HG02870 (cell line): ENCODE measurements around the gene THBS2.

ENCODE experiments used
- ATAC-seq: cut with Tn5 transposase; IDR thresholded peaks from one replicate; pipeline ENCODE4 v1.9.1; 2021; ENCODE audit warnings: mild to moderate bottlenecking, moderate library complexity; ENCODE audit not compliant: unreplicated experiment

Gene THBS2

DNA sequence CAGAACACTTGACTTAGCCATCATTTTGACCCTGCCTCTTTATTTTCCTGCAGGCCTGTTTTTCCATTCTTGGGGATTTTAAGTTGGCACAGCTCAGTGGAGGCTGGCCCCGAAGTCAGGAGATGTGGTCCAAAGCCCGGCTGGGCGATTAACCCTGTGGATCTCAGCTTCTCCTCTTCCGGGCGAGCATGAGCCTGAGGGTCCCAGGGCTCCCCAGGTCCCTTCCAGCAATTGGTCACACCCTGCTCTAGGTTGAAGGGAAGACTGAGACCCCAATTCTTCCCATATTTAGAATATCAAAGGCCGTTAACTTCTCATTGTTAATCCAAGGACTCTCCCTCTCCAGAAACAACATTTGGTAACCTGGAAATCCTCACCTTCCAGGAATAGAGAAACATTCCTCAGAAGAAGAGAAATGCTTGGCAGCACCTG, 2.3 kb downstream of the THBS2 start:
- no peak for ATAC-seq

DNA sequence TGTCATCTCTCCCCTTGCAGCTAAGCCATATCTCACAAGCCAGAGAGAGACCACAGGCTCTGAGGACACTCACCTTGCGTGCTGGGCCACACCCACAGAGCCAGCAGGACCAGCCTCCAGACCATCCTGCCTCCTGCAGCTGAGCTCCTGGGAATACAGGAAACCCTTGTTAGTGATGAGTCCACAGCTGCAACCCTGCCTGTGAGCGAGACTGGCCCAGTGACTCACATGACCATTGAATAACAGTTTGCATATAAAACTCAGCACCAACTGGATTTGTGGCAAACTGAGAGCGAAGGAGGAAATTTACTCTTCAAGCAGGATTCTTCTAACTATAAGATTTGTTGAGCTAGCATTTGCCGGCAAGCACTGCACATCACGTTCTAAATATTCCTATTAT, 3.0 kb downstream of the THBS2 start:
- ATAC-seq: no peak

DNA sequence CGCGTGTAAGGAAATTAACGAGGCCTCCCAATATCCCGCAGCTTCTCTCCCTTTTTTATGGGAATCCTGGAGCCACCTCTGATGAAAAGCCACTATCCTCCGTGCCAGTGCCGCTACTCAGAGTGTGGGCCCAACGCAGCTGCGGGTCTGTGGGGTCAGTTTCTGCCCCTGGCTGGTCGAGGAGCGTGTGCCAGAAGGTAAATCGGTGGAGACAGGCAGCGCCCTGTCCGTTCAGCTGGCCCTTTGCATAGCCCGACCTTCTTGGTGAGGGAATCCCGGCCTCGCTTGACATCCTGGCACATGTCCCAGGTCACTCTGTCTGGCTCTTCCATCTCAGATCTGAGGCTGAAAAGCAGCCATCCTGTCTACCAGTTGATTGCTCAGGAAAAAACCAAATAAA, 4.6 kb downstream of the THBS2 start:
- no peak for ATAC-seq

DNA sequence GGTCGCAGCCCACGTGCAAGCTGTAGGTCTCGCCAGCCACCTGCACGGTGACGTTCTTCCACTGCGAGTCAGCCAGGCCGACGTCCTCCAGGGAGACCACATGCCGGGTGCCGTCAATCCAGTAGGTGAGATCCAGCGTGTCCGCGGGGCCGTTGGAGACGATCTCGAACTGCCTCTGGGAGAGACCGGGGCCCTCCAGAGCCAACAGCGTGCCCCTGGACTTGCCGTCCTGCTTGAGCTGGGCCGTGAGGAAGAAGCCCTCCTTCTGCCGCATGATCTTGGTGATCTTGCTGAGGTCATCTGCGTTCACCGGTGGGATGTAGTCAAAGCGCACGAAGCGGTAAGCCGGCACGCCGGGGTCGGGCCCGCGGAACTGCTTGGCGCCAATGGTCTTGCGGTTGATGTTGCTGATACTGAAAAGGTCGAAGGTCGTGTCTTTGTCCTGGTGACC, 5.1 kb downstream of the THBS2 start:
- no peak for ATAC-seq

DNA sequence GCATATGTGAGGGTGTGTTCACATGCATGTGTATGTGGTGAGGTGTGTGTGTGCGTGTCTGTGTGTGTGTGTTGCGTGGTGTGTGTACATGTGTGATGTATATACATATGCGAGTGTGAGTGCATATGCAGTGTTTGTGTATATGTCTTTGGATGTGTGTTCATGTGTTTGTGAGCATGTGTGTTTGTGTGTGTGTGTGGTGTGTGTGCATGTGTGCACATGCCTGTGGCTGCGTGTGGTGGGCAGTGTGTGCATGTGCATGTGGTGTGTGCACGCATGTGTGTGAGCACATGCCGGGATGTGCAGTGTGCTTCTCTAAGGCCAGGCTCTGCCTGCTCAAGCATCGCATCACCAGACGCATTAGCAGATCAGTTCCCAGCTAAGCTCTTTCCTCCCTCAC, 5.7 kb downstream of the THBS2 start:
- ATAC-seq: no peak

DNA sequence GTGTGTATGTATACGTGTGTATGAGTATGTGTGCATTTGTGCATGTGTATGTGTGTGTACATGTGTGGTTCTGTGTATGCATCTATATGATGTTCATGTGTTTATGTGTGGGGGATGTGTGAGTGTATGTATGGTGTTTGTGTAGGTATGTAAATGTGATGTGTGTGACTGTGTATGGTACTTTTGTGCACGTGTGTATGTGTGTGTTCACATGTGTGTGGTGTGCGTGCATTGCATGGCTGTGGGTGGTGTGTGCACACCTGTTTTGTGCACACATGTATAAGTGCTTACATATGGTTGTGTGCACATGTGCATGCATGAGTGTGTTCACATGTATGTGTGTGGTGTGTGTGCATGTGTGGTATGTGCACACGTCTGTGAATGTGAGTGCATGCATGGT, 6.2 kb downstream of the THBS2 start:
- no peak for ATAC-seq

DNA sequence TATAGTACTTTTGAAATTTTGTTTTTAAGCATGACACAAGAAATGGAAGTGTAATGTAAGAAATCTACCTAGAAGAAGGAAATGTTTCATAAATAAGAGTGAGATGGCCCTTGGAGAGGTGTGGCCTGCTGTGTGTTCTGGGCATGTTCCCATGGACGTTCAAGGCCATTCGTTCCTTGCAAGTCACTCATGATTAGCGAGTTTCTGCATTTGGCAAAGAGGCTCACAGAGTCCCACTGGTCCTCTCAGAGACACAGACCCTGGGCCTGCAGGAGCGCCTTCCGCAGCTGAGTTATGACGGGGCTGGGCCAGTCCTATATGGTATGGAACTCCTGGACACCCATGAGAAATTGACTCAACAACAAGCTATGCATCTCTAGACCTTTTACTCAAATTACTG, 7.2 kb downstream of the THBS2 start:
- no peak for ATAC-seq

DNA sequence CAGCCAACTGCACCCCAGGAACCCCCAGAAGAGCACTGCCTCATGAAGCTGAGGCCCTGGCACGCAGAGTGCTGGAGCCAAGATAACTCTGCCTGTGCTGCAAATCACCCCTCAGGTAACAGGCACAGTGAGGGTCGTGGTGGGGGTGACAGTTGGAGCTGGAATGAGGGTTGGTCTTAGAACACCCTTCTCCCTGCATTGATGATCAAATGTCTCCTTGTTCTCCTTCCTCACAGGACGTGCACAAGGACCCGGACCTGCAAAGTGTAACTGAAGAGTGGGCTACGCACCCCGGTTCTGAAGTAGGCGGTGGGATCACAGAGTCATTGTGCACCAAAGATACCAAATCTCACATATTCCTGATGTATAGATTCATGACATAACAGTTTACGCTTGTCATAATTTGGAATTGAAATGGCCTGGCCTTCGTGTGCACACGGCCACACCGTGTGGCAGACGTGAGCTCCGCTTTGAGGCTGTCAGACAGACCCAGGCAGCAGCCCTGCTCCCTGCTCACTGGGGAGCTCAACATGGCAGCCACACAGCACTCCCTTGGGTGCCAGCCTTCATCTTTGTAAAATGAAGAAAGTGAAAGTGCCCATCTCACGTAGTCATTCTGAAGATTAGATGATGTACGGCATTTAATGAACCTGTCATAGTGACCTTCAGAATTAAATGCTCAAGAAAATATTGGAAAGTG, 8.8 kb downstream of the THBS2 start:
- no peak for ATAC-seq

DNA sequence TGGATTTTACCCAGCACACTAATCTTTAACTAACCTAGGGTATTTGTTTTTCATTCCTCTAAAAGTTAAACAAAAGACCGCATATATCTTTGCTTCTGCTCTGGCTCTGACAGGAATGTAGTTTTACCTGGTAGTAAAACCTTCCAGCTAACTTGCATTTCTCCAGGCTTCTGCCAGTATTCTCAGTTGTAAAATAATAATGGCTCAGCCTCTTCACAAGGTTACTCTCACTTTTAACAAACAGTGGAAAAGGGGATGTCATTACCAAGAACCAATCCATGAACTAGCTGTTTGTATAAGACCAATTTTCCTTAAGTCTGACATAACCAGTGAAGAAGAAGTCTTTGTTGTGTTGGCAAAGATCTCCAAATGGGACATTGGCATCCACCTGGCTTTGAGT, 10.0 kb downstream of the THBS2 start:
- ATAC-seq: no peak

DNA sequence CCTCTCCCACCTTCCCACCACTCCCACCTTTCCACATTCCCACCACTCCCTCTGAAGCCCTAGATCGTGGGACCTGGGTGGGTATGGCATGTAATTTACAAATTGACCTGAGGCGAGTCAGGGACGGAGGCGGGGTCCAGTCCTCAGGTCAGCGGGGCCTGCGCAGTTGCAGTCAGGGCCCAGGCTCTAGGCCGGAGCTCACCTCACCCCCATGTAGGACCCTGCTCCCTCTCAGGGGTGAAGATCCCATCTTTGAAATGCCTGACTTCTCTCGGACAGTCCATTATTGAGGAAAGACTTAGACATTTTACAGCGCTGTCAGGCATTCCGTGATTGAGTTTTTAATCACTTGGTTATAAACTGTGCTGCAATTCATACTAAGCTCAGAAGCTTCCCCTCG, 10.5 kb downstream of the THBS2 start:
- ATAC-seq: no peak

DNA sequence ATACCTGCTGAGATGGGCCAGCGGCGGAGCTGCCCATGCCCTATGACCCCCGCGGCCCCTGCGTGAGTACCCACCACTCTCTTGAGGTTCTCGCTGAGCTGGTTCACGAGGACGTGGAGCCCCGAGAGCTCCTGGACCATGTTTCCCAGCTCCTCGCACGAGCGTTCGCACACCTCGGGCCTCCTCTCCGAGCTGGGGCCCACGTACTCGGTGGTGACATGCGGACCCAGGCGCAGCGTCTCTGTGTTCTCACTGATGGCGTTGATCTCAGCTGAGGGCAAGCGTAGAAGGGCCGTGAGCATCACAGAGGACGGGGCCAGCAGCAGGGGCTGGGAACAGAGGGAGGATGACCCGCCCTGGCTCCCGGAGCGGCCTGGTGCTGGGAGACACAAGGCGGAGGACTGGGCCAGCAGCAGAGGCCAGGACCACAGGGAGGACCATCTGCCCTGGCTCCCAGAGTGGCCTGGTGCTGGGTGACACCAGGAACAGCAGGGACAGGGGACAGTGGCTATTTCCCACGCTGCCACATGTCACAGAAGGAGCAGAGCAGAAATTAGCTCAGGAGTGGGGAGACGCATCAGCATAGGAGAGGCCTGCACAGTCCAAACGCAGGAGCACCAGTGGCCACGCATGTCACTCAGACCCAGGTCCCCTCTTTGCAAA, 11.8 kb downstream of the THBS2 start:
- no peak for ATAC-seq

DNA sequence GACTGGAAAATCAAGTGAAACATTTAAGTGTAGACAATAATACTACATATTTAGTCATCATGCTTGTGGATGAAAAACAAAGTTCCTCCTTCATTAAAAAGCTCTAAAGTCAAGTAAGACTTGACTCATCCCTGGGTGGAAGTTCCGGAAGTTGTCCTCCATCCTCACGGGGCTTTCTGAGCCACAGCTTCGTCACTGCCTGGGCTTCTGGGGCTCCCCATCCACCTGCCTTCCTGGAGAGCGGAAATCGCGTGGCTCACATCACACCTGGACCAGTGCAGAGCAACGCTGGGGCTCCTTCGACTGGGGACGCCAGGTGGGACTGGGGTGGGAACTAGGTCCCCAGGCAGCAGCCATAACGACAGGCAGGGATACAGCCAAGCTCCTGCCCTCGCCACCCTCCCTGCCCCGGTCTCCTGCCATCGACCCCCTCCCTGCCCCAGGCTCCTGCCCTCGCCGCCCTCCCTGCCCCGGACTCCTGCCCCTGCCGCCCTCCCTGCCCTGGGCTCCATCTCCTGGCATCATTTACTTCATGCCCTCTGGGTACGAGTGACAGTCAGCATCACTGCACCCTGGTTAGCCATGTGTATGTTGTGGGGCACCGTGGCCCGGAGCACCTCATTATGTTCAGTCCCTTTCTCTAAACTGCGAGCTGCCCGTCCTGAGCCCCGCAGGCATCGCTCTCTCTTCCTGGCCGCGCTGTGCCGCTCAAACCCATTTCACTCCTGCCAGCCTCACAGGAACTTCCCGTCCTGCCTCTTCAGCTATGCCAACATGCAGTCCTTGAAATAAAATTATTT, 12.9 kb downstream of the THBS2 start:
- ATAC-seq: no peak

DNA sequence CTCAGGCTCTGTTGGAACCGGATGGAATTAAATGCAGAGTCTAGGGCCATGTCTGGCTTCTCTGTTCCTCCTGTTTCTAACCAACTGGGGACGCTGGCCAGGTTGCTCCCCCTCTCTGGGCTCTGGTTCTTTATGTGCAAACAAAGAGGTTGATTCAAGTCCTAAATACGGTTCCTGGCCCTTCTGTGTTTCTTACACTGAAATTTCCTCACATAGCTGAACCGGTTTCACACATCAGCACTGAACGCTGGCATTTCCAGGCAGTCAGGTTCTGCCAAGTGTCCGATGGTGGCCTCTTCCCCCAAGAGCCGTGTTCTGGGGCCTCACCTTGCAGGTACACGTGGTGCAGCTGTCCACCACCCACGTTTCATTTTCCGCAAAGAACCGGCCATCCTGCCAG, 13.5 kb downstream of the THBS2 start:
- ATAC-seq: no peak

DNA sequence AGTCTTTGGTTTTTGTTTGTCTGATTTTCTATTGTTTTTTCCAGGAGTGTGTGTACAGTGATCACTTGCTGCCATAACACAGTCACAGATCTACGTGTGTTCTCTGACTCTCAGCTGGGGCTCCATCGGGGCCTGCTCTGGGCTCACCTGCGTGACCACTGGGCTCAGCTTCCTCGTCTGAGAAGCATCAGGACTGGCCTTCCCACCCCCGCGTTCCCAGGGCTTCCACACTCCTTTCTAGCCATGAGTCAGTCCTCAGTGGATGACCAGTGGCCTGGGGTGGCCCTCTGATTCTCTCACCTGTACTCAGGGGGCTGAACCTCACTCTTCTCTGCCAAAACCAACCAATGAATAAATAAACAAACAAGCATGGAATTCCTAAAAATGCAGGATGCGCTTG, 14.5 kb downstream of the THBS2 start:
- ATAC-seq: no peak

DNA sequence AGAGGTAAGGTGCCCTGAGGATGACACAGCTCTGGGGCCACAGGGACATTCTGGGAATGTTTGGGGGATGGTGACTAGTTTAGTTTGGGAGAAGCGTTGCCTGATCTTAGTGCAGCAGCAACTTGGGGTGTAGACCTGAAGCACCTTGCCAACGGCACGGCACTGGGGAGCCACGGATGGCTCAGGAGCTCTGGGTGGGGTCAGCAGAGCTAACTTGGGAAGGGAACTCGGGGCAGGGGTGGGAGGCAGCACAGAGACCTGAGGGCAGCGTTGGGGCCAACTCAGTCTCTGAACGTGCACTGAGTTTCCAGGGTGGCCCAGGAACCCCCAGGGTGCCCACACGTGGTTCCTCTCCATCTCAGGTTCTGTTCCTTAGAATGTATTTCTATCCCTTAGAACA, 14.9 kb downstream of the THBS2 start:
- no peak for ATAC-seq

DNA sequence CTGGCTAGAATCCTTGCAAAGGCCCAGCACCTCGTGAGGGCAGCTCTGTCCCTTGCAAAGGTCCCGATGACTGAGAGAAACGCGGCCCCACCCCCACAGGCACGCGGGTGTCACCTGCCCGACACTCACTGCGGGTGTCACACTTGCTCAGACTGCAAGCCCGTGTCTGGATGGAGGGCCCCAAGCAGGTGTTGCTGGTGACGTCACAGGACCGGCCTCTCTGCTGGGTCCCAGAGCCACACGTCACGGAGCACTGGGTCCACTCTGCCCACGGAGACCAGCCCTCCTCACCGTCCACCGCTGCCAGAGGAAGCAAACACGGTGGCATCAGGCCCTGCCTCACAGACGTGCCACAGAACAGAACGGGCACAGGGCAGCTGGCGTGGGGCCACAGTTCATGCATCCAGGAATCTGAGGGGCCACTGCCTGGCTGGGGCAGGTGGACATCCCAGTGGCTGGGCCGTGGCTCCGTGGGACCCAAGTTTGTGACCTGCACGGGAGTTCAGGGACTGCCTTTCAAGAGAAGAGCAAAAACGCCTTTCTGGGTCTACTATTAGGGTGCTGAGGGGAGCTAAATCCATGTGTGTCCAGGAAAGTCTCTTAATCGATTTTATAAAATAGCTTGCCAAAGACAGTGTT, 16.0 kb downstream of the THBS2 start:
- ATAC-seq: no peak

DNA sequence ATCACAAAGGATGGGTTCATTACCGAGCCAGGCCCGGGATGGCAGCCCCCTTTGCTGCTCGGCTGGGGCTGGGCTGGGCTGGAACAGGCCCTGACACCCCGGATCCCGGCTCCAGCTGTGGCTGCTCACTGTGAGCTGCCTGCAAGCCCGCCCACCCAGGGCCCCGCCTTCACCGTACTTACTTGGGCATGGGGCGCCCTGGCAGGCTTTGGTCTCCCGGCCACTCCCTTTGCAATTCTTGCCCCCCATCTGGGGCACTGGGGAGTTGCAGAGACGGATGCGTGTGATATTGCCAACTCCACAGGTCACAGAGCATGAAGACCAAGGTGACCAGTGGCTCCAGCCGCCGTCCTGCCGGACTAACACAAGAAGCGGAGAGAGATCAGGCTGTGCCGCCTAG, 16.7 kb downstream of the THBS2 start:
- ATAC-seq: no peak

DNA sequence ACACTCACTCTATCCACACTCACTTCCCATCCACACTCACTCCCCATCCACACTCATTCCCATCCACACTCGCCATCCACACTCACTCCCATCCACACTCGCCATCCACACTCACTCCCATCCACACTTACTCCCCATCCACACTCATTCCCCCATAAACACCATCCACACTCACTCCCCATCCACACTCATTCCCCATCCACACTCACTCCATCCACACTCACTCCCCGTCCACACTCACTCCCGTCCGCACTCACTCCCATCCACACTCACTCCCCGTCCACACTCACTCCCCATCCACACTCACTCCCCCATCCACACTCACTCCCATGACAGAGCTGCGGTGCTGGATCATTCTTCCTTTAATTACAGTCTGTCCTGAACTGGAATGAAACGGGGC, 17.1 kb downstream of the THBS2 start:
- ATAC-seq: no peak

DNA sequence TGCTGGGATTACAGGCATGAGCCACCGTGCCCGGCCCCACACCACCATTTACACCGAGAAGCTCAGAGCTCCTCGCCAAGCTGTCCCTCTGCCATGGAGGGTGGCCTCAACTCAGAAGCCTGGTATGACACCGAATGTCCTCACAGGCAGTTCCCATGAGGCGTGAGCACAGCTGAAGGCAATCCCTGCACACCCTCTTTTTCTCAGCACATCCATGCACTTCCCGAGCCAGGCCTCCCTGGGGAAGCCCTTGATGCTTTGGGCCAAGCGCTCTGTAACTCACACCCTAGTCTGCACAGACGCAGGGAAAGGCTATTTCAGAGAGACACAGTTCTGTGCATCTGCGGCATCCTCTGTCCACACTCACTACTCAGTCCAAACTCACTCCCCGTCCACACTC, 18.4 kb downstream of the THBS2 start:
- no peak for ATAC-seq

DNA sequence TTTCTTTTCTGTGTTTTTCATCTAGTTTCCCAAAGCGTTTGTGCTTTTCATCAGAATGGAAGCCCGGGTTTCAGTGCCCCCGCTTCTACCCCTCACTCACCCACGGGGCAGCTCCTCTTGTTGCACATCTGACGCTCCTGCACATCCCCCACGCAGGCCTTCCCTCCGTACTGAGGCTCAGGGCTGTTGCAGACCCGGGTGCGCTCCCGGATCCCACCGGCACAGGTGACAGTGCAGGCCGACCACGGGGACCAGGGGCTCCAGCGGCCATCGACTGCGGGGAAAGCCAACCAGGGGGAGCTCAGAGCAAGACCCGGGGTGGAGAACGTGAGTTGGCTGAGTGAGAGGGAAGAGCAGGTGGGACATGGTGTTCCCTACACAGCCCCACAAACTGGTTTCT, 19.0 kb downstream of the THBS2 start:
- ATAC-seq: no peak

DNA sequence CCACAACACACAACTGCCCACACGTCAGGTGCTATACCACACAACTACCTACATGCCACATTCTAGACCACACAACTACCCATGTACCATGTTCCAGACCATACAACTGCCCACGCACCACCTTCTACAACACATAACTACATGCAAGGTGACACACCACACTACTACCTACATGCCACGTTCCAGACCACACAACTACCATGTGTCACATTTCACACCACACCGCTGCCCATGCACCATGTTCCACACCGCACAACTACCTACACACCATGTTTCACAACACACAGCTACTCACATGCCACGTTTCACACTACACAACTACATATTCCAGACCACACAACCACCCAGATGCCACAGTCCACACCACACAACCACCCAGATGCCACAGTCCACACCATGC, 19.8 kb downstream of the THBS2 start:
- ATAC-seq: no peak

DNA sequence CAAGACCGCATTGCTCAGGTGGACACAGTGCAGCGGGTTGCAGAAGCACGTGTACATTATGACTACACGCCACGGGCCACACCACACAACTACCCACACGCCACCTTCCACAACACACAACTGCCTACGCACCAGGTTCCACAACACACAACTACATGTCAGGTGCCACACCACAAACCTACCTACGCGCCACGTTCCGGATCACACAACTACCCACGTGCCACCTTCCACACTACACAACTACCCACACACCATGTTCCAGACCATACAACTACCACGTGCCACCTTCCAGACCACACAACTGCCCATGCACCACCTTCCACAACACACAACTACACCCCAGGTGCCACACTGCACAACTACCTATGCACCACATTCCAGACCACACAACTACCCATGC, 20.5 kb downstream of the THBS2 start:
- no peak for ATAC-seq
